ENCODE data around the gene ZNF319.
A peak's percentile ranks its signal among the peaks of the same experiment; 100 is the strongest.

The ZNF319 gene

GRCh38 chr16:57999971-58000705 lies at the start of gene ZNF319:
Gene ZNF319, minus strand, starts transcription at chr16:58000672. Its CDS starts 2,407 bp downstream, at chr16:57998265.
- peak; percentile 32 for DNase-seq

- no peak for DNase-seq
These were observed 49.0 kb upstream of the ZNF319 start for GRCh38 chr16:58049232-58050185.

- DNase-seq = no peak
These were observed 48.2 kb upstream of the ZNF319 start for GRCh38 chr16:58048494-58049231.

- no peak for DNase-seq
These were observed 47.3 kb upstream of the ZNF319 start for GRCh38 chr16:58047557-58048348.

GRCh38 chr16:58046936-58047335 lies 46.5 kb upstream of the ZNF319 start:
- DNase-seq = no peak

- no peak for DNase-seq
These were observed 45.8 kb upstream of the ZNF319 start for GRCh38 chr16:58046054-58046881.

- no peak for DNase-seq
These were observed 44.6 kb upstream of the ZNF319 start for GRCh38 chr16:58045096-58045495.

- no peak for DNase-seq
These were observed 44.0 kb upstream of the ZNF319 start for GRCh38 chr16:58044266-58045019.

- no peak for DNase-seq
These were observed 43.2 kb upstream of the ZNF319 start for GRCh38 chr16:58043571-58044155.

- DNase-seq = no peak
These were observed 42.5 kb upstream of the ZNF319 start for GRCh38 chr16:58042886-58043515.

- DNase-seq = no peak
These were observed 41.8 kb upstream of the ZNF319 start for GRCh38 chr16:58042001-58042885.

- DNase-seq = no peak
These were observed 41.1 kb upstream of the ZNF319 start for GRCh38 chr16:58041628-58041955.

- no peak for DNase-seq
These were observed 40.6 kb upstream of the ZNF319 start for GRCh38 chr16:58040945-58041627.

- DNase-seq = no peak
These were observed 40.0 kb upstream of the ZNF319 start for GRCh38 chr16:58040496-58040846.

GRCh38 chr16:58039829-58040495 lies 39.5 kb upstream of the ZNF319 start:
- DNase-seq = no peak

- no peak for DNase-seq
These were observed 37.8 kb upstream of the ZNF319 start for GRCh38 chr16:58038219-58038641.

GRCh38 chr16:58037365-58038057 lies 37.0 kb upstream of the ZNF319 start:
- no peak for DNase-seq
